ACC112 (cell line): ENCODE data around the gene NETO1.

Experiments used
- H2AFZ ChIP-seq: fragments of 200-600 bp; sonication (generic); one replicate; pipeline ENCODE4 v1.6.0; 2017; ENCODE audit warnings: antibody characterized with exemption, low read length; ENCODE audit not compliant: unreplicated experiment
- H3K27ac ChIP-seq: fragments of 200-600 bp; sonication (generic); 2 replicates; pipeline ENCODE4 v1.5.1; 2014; ENCODE audit warnings: low read depth, mild to moderate bottlenecking, antibody characterized with exemption, low read length, moderate library complexity
- H3K27me3 ChIP-seq: fragments of 200-600 bp; sonication (generic); 2 replicates; pipeline ENCODE4 v1.6.1; 2014; ENCODE audit warnings: mild to moderate bottlenecking, antibody characterized with exemption, low read length, moderate library complexity, mixed read lengths; ENCODE audit not compliant: insufficient read depth
- H3K36me3 ChIP-seq: fragments of 200-600 bp; sonication (generic); 2 replicates; pipeline ENCODE4 v1.6.1; 2016; ENCODE audit warnings: mild to moderate bottlenecking, antibody characterized with exemption, low read length, moderate library complexity, mixed read lengths; ENCODE audit not compliant: insufficient read depth
- H3K4me1 ChIP-seq: fragments of 200-600 bp; sonication (generic); one replicate; pipeline ENCODE4 v1.6.1; 2016; ENCODE audit warnings: low read length, mixed read lengths; ENCODE audit not compliant: insufficient read depth, unreplicated experiment, control insufficient read depth
- H3K4me3 ChIP-seq: fragments of 200-600 bp; sonication (generic); 2 replicates; pipeline ENCODE4 v1.5.1; 2014; ENCODE audit warnings: mild to moderate bottlenecking, low read depth, low read length
- H3K79me2 ChIP-seq: fragments of 200-600 bp; sonication (generic); one replicate; pipeline ENCODE4 v1.6.0; 2016; ENCODE audit warnings: low read length; ENCODE audit not compliant: control insufficient read depth, unreplicated experiment, insufficient read depth

NETO1 gene

DNA sequence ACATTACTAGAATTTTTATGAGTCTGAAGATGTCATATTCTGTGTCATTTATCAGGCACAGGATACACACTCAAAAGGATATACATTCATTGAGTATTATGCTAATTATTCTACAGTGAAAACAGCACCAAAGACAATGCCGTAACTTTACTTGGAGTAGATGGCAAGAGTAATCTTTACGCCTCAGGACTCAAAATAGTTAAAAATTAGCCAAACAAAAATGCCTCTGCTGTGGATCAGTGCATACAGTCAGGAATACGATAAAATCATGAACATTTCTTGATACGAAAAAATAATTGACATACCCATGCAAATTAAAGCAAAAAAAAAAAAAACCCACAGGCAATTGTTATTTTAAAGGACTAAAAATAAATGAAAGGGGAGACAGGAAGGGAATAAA lies 129.7 kb downstream of the NETO1 start:
- Histone ChIP-seq H3K36me3 (no peaks in the 10 kb centered on the region), H3K79me2 (no peaks in the 10 kb centered on the region), H3K27ac (no peak overlapping the region), H3K4me1 (no peaks in the 10 kb centered on the region), H3K27me3 (no peaks in the 10 kb centered on the region), H2AFZ (no peak overlapping the region), H3K4me3 (no peak overlapping the region)

DNA sequence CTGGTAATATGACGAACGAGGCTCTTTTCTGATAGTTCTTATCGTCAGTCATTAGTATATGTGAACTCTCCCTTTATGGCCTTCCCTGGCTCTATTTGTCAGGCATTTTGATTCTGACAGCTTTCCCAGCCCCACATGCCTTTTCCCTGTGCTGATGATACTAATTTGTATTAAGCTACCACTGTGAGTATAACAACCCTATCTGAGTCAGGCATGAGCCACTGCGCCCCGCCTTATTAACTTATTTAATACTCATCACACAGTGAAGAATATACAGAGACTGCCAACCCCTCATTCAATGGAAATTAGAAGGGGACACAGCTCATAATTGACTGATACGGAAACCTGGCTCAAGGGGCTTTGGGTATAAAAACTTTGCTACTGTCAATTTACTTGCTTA lies 140.0 kb downstream of the NETO1 start:
- H2AFZ ChIP-seq, result no peak overlapping the region
- H3K36me3 ChIP-seq, result no peaks in the 10 kb centered on the region
- H3K4me3 ChIP-seq, result no peak overlapping the region
- H3K27me3 ChIP-seq, result peaks cover 3% of the 10 kb centered on the region; the same call in 1 of the 2 replicates
- no peaks in the 10 kb centered on the region for H3K79me2 ChIP-seq
- H3K4me1 ChIP-seq, result no peaks in the 10 kb centered on the region
- no peak overlapping the region for H3K27ac ChIP-seq

DNA sequence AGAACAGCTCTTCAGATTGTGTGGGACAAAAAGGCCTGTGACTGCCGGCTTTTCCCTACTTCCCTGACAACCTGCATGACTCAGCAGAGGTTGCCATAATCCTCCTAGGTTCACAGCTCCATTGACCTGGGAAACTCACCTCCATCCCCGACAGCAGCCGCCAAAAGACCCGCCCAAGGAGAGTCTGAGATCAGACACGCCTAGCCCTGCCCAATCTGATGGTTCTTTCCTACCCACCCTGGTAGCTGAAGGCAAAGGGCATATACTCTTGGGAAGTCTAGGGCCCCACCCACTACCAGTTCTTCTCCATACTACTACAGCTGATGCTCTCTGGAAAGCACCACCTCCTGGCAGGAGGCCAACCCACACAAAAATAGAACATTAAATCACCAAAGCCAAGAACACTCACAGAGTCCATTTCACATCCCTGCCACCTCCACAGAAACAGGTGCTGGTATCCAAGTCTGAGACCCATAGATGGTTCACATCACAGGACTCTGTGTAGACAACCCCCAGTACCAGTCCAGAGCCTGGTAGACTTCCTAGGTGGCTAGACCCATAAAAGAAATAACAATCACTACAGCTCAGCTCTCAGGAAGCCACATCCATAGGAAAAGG lies 140.6 kb downstream of the NETO1 start:
- Histone ChIP-seq H2AFZ (no peak overlapping the region), H3K27ac (no peak overlapping the region), H3K27me3 (peaks cover 3% of the 10 kb centered on the region; the same call in 1 of the 2 replicates), H3K4me1 (no peaks in the 10 kb centered on the region), H3K36me3 (no peaks in the 10 kb centered on the region), H3K4me3 (no peak overlapping the region), H3K79me2 (no peaks in the 10 kb centered on the region)

DNA sequence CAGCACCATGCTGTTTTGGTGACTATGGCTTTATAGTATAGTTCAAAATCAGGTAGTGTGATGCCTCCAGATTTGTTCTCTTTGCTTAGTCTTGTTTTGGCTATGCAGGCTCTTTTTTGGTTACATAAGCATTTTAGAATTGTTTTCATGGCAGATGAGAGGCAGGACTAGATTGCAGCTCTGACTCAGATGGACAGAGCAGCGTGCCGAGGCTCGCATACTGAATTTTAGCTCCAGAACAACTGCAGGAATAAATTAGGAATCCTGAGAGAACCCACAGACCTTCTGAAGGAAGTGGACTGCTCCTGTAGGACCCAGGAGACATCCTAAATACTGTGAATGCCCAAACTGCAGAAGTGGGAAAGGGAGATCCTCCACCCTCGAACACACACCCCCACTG lies 141.6 kb downstream of the NETO1 start:
- Histone ChIP-seq H3K36me3 (no peaks in the 10 kb centered on the region), H2AFZ (no peak overlapping the region), H3K4me3 (no peak overlapping the region), H3K27me3 (peaks cover 3% of the 10 kb centered on the region; the same call in 1 of the 2 replicates), H3K79me2 (no peaks in the 10 kb centered on the region), H3K4me1 (no peaks in the 10 kb centered on the region), H3K27ac (no peak overlapping the region)

DNA sequence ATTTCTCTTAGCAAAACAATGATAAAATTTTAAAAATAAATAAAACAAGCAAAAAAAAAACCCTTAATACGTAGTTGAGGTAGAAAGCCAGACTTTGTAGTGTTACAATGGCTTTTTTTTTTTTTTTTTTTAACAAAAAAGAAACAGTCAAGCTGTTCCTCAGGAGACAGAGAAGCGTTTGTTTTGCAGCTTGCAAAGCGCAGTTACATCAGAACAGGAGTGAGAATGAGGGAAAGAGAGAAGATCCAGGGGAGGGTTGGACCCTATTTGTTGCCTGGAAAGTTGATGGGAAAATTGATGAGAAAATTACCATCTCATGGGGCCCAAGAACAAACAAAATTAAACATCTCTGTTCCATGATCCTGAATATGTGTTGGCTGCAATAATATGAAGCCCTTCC lies 146.5 kb downstream of the NETO1 start:
- Histone ChIP-seq H3K79me2 (no peaks in the 10 kb centered on the region), H3K27ac (no peak overlapping the region), H3K27me3 (no peaks in the 10 kb centered on the region), H2AFZ (no peak overlapping the region), H3K36me3 (no peaks in the 10 kb centered on the region), H3K4me1 (no peaks in the 10 kb centered on the region), H3K4me3 (no peak overlapping the region)

DNA sequence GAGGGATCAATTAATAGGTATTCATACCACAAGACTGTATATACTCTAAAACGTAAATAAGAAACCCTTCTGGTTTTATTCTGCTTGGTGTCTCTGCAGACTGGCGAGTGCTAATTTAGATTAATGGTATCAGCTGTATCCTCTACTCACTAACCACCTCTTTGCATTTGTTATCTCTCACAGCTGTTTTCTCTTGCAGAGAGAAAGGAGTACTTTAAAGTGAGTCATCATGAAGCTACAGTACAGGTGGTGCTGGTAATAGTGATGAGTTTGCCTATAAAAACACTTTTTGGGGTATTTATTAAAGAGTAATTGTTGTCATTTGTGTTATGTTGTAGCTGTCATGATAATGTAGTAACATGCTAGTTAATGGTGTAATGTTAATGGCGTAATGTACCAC lies 147.7 kb downstream of the NETO1 start:
- no peak overlapping the region for H3K4me3 ChIP-seq
- H3K27ac ChIP-seq, result no peak overlapping the region
- no peaks in the 10 kb centered on the region for H3K79me2 ChIP-seq
- H3K4me1 ChIP-seq, result no peaks in the 10 kb centered on the region
- no peaks in the 10 kb centered on the region for H3K36me3 ChIP-seq
- no peaks in the 10 kb centered on the region for H3K27me3 ChIP-seq
- no peak overlapping the region for H2AFZ ChIP-seq

DNA sequence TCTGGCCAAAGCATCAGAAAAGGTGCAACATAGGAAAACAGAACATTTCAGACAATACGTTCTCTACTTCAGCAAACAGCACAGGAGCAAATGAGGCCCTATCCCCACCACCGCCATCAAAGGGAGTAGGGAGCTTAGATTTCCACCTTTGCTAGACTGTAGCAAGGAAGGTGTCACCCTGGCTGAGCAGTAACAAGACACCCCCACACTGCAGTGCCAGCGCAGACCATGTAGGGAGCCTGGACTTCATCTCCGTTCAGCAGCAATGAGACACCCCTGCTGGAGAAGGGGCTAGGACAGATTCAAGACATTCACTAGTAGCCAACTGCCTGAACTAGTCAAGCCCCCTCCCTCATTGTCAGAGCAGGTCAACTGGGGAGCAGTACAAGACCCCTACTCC lies 163.6 kb downstream of the NETO1 start:
- no peaks in the 10 kb centered on the region for H3K4me1 ChIP-seq
- H3K79me2 ChIP-seq, result no peaks in the 10 kb centered on the region
- no peak overlapping the region for H3K4me3 ChIP-seq
- H3K36me3 ChIP-seq, result no peaks in the 10 kb centered on the region
- peaks cover 41% of the 10 kb centered on the region for H3K27me3 ChIP-seq
- H2AFZ ChIP-seq, result no peak overlapping the region
- no peak overlapping the region for H3K27ac ChIP-seq

DNA sequence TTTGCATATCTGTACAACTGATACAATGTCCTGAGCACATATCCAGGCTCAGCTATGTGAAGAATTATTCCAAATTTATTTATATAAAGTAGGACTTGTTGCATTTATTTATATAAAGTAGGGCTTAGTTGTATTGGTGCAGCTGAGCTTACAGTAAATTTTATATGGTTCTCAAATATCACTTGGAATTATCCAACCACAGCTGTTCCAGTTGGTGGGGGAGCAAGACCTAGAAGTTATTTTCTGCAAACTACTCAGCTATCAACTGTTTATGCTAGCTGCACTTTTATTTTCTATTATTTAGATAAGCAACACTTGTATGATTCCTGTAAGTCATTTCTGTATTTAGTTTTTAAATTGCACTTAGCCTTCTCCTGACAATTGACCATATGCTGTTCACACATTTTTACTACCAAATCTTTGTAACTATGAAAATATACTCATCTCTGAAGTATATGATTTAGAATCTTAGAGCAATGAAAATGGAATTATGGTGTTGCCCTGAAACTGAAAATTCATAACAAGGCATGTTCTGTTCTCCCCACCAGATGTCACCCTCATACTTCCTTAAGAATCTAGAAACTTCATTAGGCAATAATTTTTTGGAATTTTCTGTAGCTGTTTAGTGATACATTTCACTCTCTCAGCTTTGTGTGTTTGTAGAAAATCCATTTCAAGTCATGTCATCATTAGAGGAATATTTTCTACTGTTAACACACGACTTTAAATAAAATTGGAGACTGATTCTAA lies 166.7 kb downstream of the NETO1 start:
- no peaks in the 10 kb centered on the region for H3K36me3 ChIP-seq
- no peak overlapping the region for H3K27ac ChIP-seq
- H3K4me3 ChIP-seq, result no peak overlapping the region
- no peak overlapping the region for H2AFZ ChIP-seq
- no peaks in the 10 kb centered on the region for H3K79me2 ChIP-seq
- no peaks in the 10 kb centered on the region for H3K4me1 ChIP-seq
- H3K27me3 ChIP-seq, result peaks cover 36% of the 10 kb centered on the region

DNA sequence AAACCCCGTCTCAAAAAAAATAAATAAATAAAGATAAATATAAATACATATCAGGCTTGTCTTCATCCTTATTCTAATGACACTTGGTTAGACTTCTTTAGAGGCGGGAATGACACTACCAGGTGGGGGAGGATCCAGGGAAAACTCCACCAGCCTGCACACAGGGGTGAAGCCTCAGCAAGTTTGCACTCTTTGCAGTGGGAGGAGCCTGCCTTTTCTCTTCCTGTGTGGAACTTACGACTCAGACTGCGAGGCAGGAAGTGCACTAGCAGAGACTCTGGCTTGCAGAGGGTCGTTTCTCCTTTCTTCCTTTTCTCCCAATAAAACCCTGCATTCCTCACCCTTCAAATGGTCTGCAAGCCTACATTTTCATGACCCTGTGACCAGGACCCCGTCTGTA lies 170.1 kb downstream of the NETO1 start:
- no peak overlapping the region for H3K4me3 ChIP-seq
- peaks cover 5% of the 10 kb centered on the region for H3K27me3 ChIP-seq
- H2AFZ ChIP-seq, result no peak overlapping the region
- no peaks in the 10 kb centered on the region for H3K36me3 ChIP-seq
- H3K27ac ChIP-seq, result no peak overlapping the region
- H3K79me2 ChIP-seq, result no peaks in the 10 kb centered on the region
- no peaks in the 10 kb centered on the region for H3K4me1 ChIP-seq

DNA sequence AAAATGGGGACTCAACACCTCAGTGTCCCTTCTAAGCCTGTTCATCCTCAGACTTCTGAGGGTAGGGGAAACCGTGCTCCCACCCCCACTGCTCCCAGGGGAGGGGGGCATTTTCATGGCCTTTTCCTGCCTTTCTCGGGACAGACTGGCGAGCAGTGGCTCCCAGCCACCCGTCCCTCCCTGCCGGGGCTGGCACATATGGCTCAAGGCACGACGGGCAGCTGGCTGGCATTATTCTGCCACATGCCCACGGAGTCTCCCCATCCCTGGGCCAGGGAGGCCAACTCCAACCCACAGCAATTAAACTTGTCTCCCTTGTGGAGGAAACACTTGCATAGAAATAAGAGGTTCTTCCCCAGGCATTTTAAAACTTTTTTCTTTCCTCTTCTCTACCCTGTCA lies 175.2 kb downstream of the NETO1 start:
- H3K27ac ChIP-seq, result no peak overlapping the region
- no peak overlapping the region for H2AFZ ChIP-seq
- H3K79me2 ChIP-seq, result no peaks in the 10 kb centered on the region
- no peaks in the 10 kb centered on the region for H3K4me1 ChIP-seq
- no peak overlapping the region for H3K4me3 ChIP-seq
- H3K36me3 ChIP-seq, result no peaks in the 10 kb centered on the region
- peaks cover 8% of the 10 kb centered on the region; the same call in 1 of the 2 replicates for H3K27me3 ChIP-seq
